ENCODE results near the gene RETN. TPM values are rescaled to one million over a fixed set of nuclear protein-coding genes. Genes with fewer than 3 reads are reported as not detected.

The RETN gene
- total and polyA plus RNA-seq, 2 donors (not counting 3 experiments of a cell fraction or from before 2014, with no cell fraction given), result not detected

DNA sequence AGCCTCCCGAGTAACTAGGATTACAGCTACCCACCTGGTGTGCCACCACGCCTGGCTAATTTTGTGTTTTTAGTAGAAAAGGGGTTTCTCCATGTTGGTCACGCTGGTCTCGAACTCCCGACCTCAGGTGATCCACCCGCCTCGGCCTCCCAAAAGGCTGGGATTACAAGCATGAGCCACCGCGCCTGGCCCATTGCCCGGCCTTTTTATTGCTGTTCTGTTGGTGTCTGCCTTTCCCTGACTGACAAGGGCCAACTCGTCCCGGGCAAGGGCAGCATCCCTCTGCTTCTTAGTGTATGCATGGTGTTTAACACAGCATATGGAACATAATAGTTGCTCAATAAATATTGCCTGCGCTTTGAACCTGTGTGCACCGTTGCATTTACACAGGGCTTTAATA is 6.2 kb upstream of the RETN start:
- Histone ChIP-seq H3K4me1 (ENCODE audit: control insufficient read depth, extremely low read depth, insufficient read depth, low read length) (no peaks in the 10 kb centered on the region), H3K27ac (ENCODE audit: insufficient read depth, low read depth, low read length) (no peak overlapping the region), H3K36me3 (ENCODE audit: control insufficient read depth in 2 of 2, extremely low read depth in 1 of 2, insufficient read depth in 2 of 2, low read length in 2 of 2) (no peaks in the 10 kb centered on the region), H3K9ac (replicated peaks; ENCODE audit: extremely low read depth, insufficient read depth, low read length) (no peak overlapping the region), H3K27me3 (ENCODE audit: control insufficient read depth in 2 of 2, insufficient read depth in 2 of 2, low read length in 2 of 2) (peaks cover 0 to 2% of the 10 kb centered on the region in 2 experiments), H3K4me3 (replicated peaks in 1 of 3; ENCODE audit: insufficient read depth in 1 of 3, low read depth in 1 of 3, low read length in 3 of 3) (no peak overlapping the region), H3K4me2 (ENCODE audit: insufficient read depth, low read length) (no peak overlapping the region), H3K9me1 (replicated peaks; ENCODE audit: control insufficient read depth, extremely low read depth, insufficient read depth, low read length) (no peaks in the 10 kb centered on the region), H3K9me3 (replicated peaks; ENCODE audit: control insufficient read depth, insufficient read depth, low read length) (no peaks in the 10 kb centered on the region), H3K79me2 (ENCODE audit: control insufficient read depth, insufficient read depth, low read length) (no peaks in the 10 kb centered on the region), H4K20me1 (replicated peaks; ENCODE audit: control insufficient read depth, extremely low read depth, insufficient read depth, low read length) (no peaks in the 10 kb centered on the region), H2AFZ (ENCODE audit: low read depth, low read length) (no peak overlapping the region)
- DNase-seq (ENCODE audit: low read depth, low spot score) (no peak), FAIRE-seq (no peak)
- CTCF ChIA-PET, result interaction anchor here (1.5 to 3.3 kb wide), 2 partner anchors 13 to 18 kb away, joined by 5 to 24 read pairs; partner anchors contain the start of gene TRAPPC5
- dilution Hi-C loops (cut with MboI; ENCODE audit: extremely low pct_ligation_motif_present, low sequenced_read_pairs) (no loop called here), intact Hi-C loops (cut with micrococcal nuclease) (no loop called here)
- POLR2A ChIA-PET, result no interaction called here
- TF ChIP-seq JUN (IDR thresholded peaks at IDR 0.05; ENCODE audit: borderline replicate concordance, insufficient read depth, insufficient read length, low read depth) (no peak), POLR2A (IDR thresholded peaks at IDR 0.05; ENCODE audit: low read depth, low read length) (no peak), POLR2AphosphoS5 (IDR thresholded peaks at IDR 0.05; ENCODE audit: insufficient read depth, low read depth, low read length) (no peak), CTCF (IDR thresholded peaks at IDR 0.05; ENCODE audit: extremely low read depth in 1 of 2, insufficient read depth in 1 of 2, low read depth in 1 of 2, low read length in 2 of 2) (no peak), GATA2 (IDR thresholded peaks at IDR 0.05; ENCODE audit: insufficient read depth, insufficient read length, low read depth, low read length) (no peak), MAX (IDR thresholded peaks at IDR 0.05; ENCODE audit: insufficient read depth, insufficient read length) (no peak), FOS (IDR thresholded peaks at IDR 0.05; ENCODE audit: borderline replicate concordance, insufficient read depth, low read length) (no peak), MYC (IDR thresholded peaks at IDR 0.05; ENCODE audit: low read depth, low read length) (no peak), EZH2 (IDR thresholded peaks at IDR 0.05; ENCODE audit: borderline replicate concordance, low read depth, low read length, severe bottlenecking) (no peak)
- no TSS peak for BruUV-seq (replicated peaks)

Measured in endothelial cell of umbilical vein (primary cell).